H9 (cell line): Measurements from ENCODE around the gene BMP2K. TPM values are rescaled to one million over a fixed set of nuclear protein-coding genes. Genes with fewer than 3 reads are reported as not detected.

ENCODE experiments used
- DNase-seq: peaks from one replicate; pipeline ENCODE4 v3.0.0-alpha.2; 2017
- H2AFZ ChIP-seq: one replicate; pipeline ENCODE4 v1.6.1; 2013; ENCODE audit warnings: mild to moderate bottlenecking, low read length, control low read depth, moderate library complexity
- H2AK5ac ChIP-seq: 2 replicates; pipeline ENCODE4 v1.6.1; 2013; ENCODE audit warnings: low read length, control low read depth, mixed read lengths; ENCODE audit not compliant: insufficient read length
- H2BK120ac ChIP-seq: one replicate; pipeline ENCODE4 v1.6.1; 2013; ENCODE audit warnings: low read depth, mild to moderate bottlenecking, low read length, control low read depth, inconsistent platforms; ENCODE audit not compliant: poor library complexity, severe bottlenecking
- H2BK12ac ChIP-seq: 2 replicates; pipeline ENCODE4 v1.6.1; 2013; ENCODE audit warnings: low read length, control low read depth, mixed read lengths, low read depth; ENCODE audit not compliant: insufficient read length
- H2BK15ac ChIP-seq: 2 replicates; pipeline ENCODE4 v1.6.1; 2013; ENCODE audit warnings: low read depth, low read length, control low read depth
- H2BK20ac ChIP-seq: one replicate; pipeline ENCODE4 v1.6.1; 2013; ENCODE audit warnings: low read depth, mild to moderate bottlenecking, low read length, control low read depth, inconsistent platforms; ENCODE audit not compliant: poor library complexity, severe bottlenecking
- H2BK5ac ChIP-seq: 2 replicates; pipeline ENCODE4 v1.6.1; 2013; ENCODE audit warnings: low read length, control low read depth, mixed read lengths; ENCODE audit not compliant: insufficient read length
- H3K14ac ChIP-seq: 2 replicates; pipeline ENCODE4 v1.6.1; 2013; ENCODE audit warnings: low read length, control low read depth; ENCODE audit not compliant: insufficient read depth
- H3K18ac ChIP-seq: 2 replicates; pipeline ENCODE4 v1.6.1; 2013; ENCODE audit warnings: low read depth, mild to moderate bottlenecking, mixed read lengths, low read length, control low read depth; ENCODE audit not compliant: insufficient read length
- H3K23ac ChIP-seq: 2 replicates; pipeline ENCODE4 v1.6.1; 2013; ENCODE audit warnings: low read length, control low read depth, mixed read lengths, low read depth; ENCODE audit not compliant: insufficient read length
- H3K23me2 ChIP-seq: 2 replicates; pipeline ENCODE4 v1.6.1; 2013; ENCODE audit warnings: low read depth, mild to moderate bottlenecking, mixed read lengths, low read length, control low read depth; ENCODE audit not compliant: insufficient read length, poor library complexity, severe bottlenecking
- H3K27ac ChIP-seq: 2 replicates; pipeline ENCODE4 v1.5.1; 2013; ENCODE audit warnings: low read length, control low read depth, mixed read lengths, low read depth; ENCODE audit not compliant: insufficient read length
- H3K27me3 ChIP-seq: 2 replicates; pipeline ENCODE4 v1.6.1; 2013; ENCODE audit warnings: low read length, control low read depth, inconsistent platforms; ENCODE audit not compliant: insufficient read depth
- H3K4ac ChIP-seq: 2 replicates; pipeline ENCODE4 v1.6.1; 2013; ENCODE audit warnings: low read depth, mild to moderate bottlenecking, control low read depth, inconsistent platforms, low read length, moderate library complexity
- H3K4me1 ChIP-seq: 2 replicates; pipeline ENCODE4 v1.6.1; 2013; ENCODE audit warnings: low read length, control low read depth, inconsistent platforms; ENCODE audit not compliant: insufficient read depth
- H3K4me2 ChIP-seq: 2 replicates; pipeline ENCODE4 v1.6.1; 2013; ENCODE audit warnings: low read length, control low read depth, mixed read lengths; ENCODE audit not compliant: insufficient read length, insufficient read depth
- H3K56ac ChIP-seq: 2 replicates; pipeline ENCODE4 v1.6.1; 2013; ENCODE audit warnings: low read depth, mild to moderate bottlenecking, mixed read lengths, low read length, control low read depth; ENCODE audit not compliant: insufficient read length
- H3K79me1 ChIP-seq: 2 replicates; pipeline ENCODE4 v1.6.1; 2013; ENCODE audit warnings: low read depth, mild to moderate bottlenecking, moderate library complexity, low read length, control low read depth, inconsistent platforms; ENCODE audit not compliant: insufficient read depth, poor library complexity, severe bottlenecking
- H3K79me2 ChIP-seq: 2 replicates; pipeline ENCODE4 v1.6.1; 2013; ENCODE audit warnings: low read length, control low read depth, inconsistent platforms; ENCODE audit not compliant: insufficient read depth
- H3K9ac ChIP-seq: 2 replicates; pipeline ENCODE4 v1.6.1; 2013; ENCODE audit warnings: low read length, control low read depth, mixed read lengths; ENCODE audit not compliant: insufficient read length; ENCODE audit errors: extremely low read depth
- H3K9me3 ChIP-seq: one replicate; pipeline ENCODE4 v1.6.1; 2013; ENCODE audit warnings: low read depth, low read length, inconsistent platforms; ENCODE audit not compliant: control insufficient read depth
- H3T11ph ChIP-seq: one replicate; pipeline ENCODE4 v1.6.1; 2013; ENCODE audit warnings: mild to moderate bottlenecking, low read length, control low read depth, inconsistent platforms
- H4K20me1 ChIP-seq: one replicate; pipeline ENCODE4 v1.6.1; 2013; ENCODE audit not compliant: control insufficient read depth, insufficient read length, insufficient read depth
- H4K5ac ChIP-seq: 2 replicates; pipeline ENCODE4 v1.6.1; 2013; ENCODE audit warnings: low read depth, mild to moderate bottlenecking, mixed read lengths, low read length, control low read depth; ENCODE audit not compliant: insufficient read length
- H4K8ac ChIP-seq: replicated peaks from 2 replicates; pipeline ENCODE4 v1.6.1; 2013; ENCODE audit warnings: low read length, control low read depth, mixed read lengths, low read depth; ENCODE audit not compliant: insufficient read length
- H4K91ac ChIP-seq: 2 replicates; pipeline ENCODE4 v1.6.1; 2013; ENCODE audit warnings: low read depth, mild to moderate bottlenecking, moderate library complexity, mixed read lengths, low read length, control low read depth; ENCODE audit not compliant: insufficient read length
- H3K27ac Mint-ChIP-seq, 3 experiments: 2 replicates in 2 of 3; 3 replicates in 1 of 3; pipeline ENCODE4 v1.8.0; 2020 to 2021; ENCODE audit warnings: mixed read lengths in 3 of 3, mild to moderate bottlenecking in 1 of 3, moderate library complexity in 1 of 3
- H3K27me3 Mint-ChIP-seq: 2 replicates; pipeline ENCODE4 v1.8.0; 2021; ENCODE audit warnings: low read depth, mild to moderate bottlenecking, moderate library complexity, mixed read lengths
- H3K36me3 Mint-ChIP-seq, 3 experiments: 2 replicates in 2 of 3; 3 replicates in 1 of 3; pipeline ENCODE4 v1.8.0; 2020 to 2021; ENCODE audit warnings: low read depth in 3 of 3, mixed read lengths in 3 of 3; ENCODE audit not compliant: insufficient read depth in 1 of 3
- H3K4me1 Mint-ChIP-seq, 2 experiments: 2 replicates each; pipeline ENCODE4 v1.8.0; 2020; ENCODE audit warnings: mixed read lengths in 2 of 2
- H3K4me3 Mint-ChIP-seq, 2 experiments: 2 replicates in 1 of 2; 3 replicates in 1 of 2; pipeline ENCODE4 v1.8.0; 2020 to 2021; ENCODE audit warnings: mild to moderate bottlenecking in 2 of 2, mixed read lengths in 2 of 2, moderate library complexity in 1 of 2
- H3K9me3 Mint-ChIP-seq, 2 experiments: 2 replicates in 1 of 2; 3 replicates in 1 of 2; pipeline ENCODE4 v1.8.0; 2020; ENCODE audit warnings: mild to moderate bottlenecking in 2 of 2, mixed read lengths in 2 of 2, moderate library complexity in 1 of 2
- CTCF ChIP-seq: fragments of 200-600 bp; sonication (generic); conservative IDR thresholded peaks from 3 replicates; pipeline ENCODE4 v1.8.0; 2021; ENCODE audit warnings: antibody characterized with exemption, mild to moderate bottlenecking
- WGBS: extraction: QIAGEN DNeasy Blood & Tissue Kit; methylation state at CpG from one replicate; pipeline ENCODE4 v1.1.7; 2013; ENCODE audit warnings: missing lambda C conversion rate, low lambda C conversion rate, mixed read lengths; ENCODE audit not compliant: insufficient read length; ENCODE audit errors: extremely low coverage; 5-methylcytosine and 5-hydroxymethylcytosine counted together
- long read RNA-seq: library from polyadenylated mRNA; unstranded; transcript quantifications from one replicate; pipeline ENCODE4 v2.0.0, GENCODE V29; 2020
- total RNA-seq: library from RNA; stranded (reverse); gene quantifications from 2 replicates; pipeline ENCODE4 v1.2.1, GENCODE V29; 2021

The BMP2K gene
- 26.4 and 28.7 TPM in 2 replicates for total RNA-seq
- long read RNA-seq: 0 reads

GRCh38 chr4:78776079-78776728, at the start of gene BMP2K:
BMP2K (plus strand) TSS chr4:78776350; CDS start chr4:78776544, 194 bp downstream.
- peak within 1 kb of the TSS; percentile 98 to 100 (median 98) for H3K27ac Mint-ChIP-seq
- peaks cover 11% of the 10 kb centered on the region; the same call in 1 of the 2 replicates for H3K79me2 ChIP-seq
- no peak within 1 kb of the TSS for H2BK20ac ChIP-seq
- H3K79me1 ChIP-seq: no peaks in the 10 kb centered on the region
- no peak within 1 kb of the TSS for H2BK120ac ChIP-seq
- H3K36me3 Mint-ChIP-seq: no peaks in the 10 kb centered on the region; a peak in 1 of 7 replicates
- peak within 1 kb of the TSS; percentile 85 for H3K56ac ChIP-seq
- peak within 1 kb of the TSS; percentile 99 for H3K14ac ChIP-seq
- peak within 1 kb of the TSS; percentile 94 for H3K9ac ChIP-seq
- no peak within 1 kb of the TSS for H3K23ac ChIP-seq
- H2BK15ac ChIP-seq: no peak within 1 kb of the TSS
- H3T11ph ChIP-seq: no peak within 1 kb of the TSS
- H3K4me1 ChIP-seq: no peaks in the 10 kb centered on the region; the same call in 1 of the 2 replicates
- no peak within 1 kb of the TSS for H2BK12ac ChIP-seq
- peak within 1 kb of the TSS; percentile 11 for H4K5ac ChIP-seq
- H3K27me3 Mint-ChIP-seq: no peaks in the 10 kb centered on the region
- H3K27me3 ChIP-seq: no peaks in the 10 kb centered on the region
- peak within 1 kb of the TSS; percentile 96 for H3K18ac ChIP-seq
- H4K91ac ChIP-seq: no peak within 1 kb of the TSS
- H3K4me2 ChIP-seq: peak within 1 kb of the TSS; percentile 99
- peak within 1 kb of the TSS; percentile 94 for H3K27ac ChIP-seq
- H3K4me3 Mint-ChIP-seq: peak within 1 kb of the TSS; percentile 86 to 98
- H4K20me1 ChIP-seq: no peaks in the 10 kb centered on the region
- peak within 1 kb of the TSS; percentile 96 for H2BK5ac ChIP-seq
- 0 out of 5 replicates have a peak, but pooled peaks cover 0 to 2% of the 10 kb centered on the region in 2 experiments for H3K9me3 Mint-ChIP-seq
- peak; percentile 89 for DNase-seq
- H4K8ac ChIP-seq: peak within 1 kb of the TSS; percentile 98
- peaks cover 13 to 14% of the 10 kb centered on the region in 2 experiments for H3K4me1 Mint-ChIP-seq
- H3K23me2 ChIP-seq: peaks cover 7% of the 10 kb centered on the region
- H3K9me3 ChIP-seq: no peaks in the 10 kb centered on the region
- no peak within 1 kb of the TSS; the same call in 1 of the 2 replicates for H3K4ac ChIP-seq
- no CpG with 5 or more reads among the region's 95 CpGs for WGBS
- no peak within 1 kb of the TSS for H2AK5ac ChIP-seq
- peak within 1 kb of the TSS; percentile 35 for H2AFZ ChIP-seq
- peak; percentile 15; the same call in 1 of the 3 replicates for TF ChIP-seq CTCF
